LoVo (cell line): ENCODE results near the gene ANO7.

Source experiments
- DNase-seq: peaks from one replicate; pipeline ENCODE4 v3.0.0-alpha.2; 2016; ENCODE audit warnings: low spot score

The ANO7 gene

GRCh38 chr2:241228860-241229516 is 40.5 kb downstream of the ANO7 start:
- no peak for DNase-seq

GRCh38 chr2:241229563-241230401 is 41.3 kb downstream of the ANO7 start:
- DNase-seq: no peak

GRCh38 chr2:241230435-241230834 is 42.0 kb downstream of the ANO7 start:
- DNase-seq: no peak

- DNase-seq: no peak
These were observed 44.5 kb downstream of the ANO7 start for GRCh38 chr2:241232736-241233575.

- no peak for DNase-seq
These were observed 45.8 kb downstream of the ANO7 start for GRCh38 chr2:241234066-241234790.

GRCh38 chr2:241234962-241235740 is 46.7 kb downstream of the ANO7 start:
- no peak for DNase-seq

GRCh38 chr2:241235859-241236593 is 47.5 kb downstream of the ANO7 start:
- no peak for DNase-seq

- no peak for DNase-seq
These were observed 48.6 kb downstream of the ANO7 start for GRCh38 chr2:241237047-241237446.

- no peak for DNase-seq
These were observed 49.5 kb downstream of the ANO7 start for GRCh38 chr2:241237949-241238371.

GRCh38 chr2:241238693-241239198 is 50.3 kb downstream of the ANO7 start:
- no peak for DNase-seq

- no peak for DNase-seq
These were observed 51.2 kb downstream of the ANO7 start for GRCh38 chr2:241239552-241240202.

- no peak for DNase-seq
These were observed 52.0 kb downstream of the ANO7 start for GRCh38 chr2:241240320-241241004.

GRCh38 chr2:241241669-241242068 is 53.2 kb downstream of the ANO7 start:
- DNase-seq: no peak

GRCh38 chr2:241242306-241242705 is 53.8 kb downstream of the ANO7 start:
- DNase-seq: no peak

GRCh38 chr2:241244368-241244767 is 55.9 kb downstream of the ANO7 start:
- no peak for DNase-seq

GRCh38 chr2:241248289-241248688 is 59.8 kb downstream of the ANO7 start:
- DNase-seq: no peak

GRCh38 chr2:241248897-241249296 is 60.4 kb downstream of the ANO7 start:
- no peak for DNase-seq

GRCh38 chr2:241249654-241250053 is 61.2 kb downstream of the ANO7 start:
- DNase-seq: no peak
